GM23248 (cell line): ENCODE data around the gene MAP3K9.

Source experiments
- EZH2 ChIP-seq: fragments of 200-600 bp; sonication (generic); IDR thresholded peaks from 2 replicates; pipeline ENCODE4 v1.6.1; 2018; ENCODE audit warnings: antibody characterized with exemption, mild to moderate bottlenecking; ENCODE audit not compliant: insufficient read depth, poor library complexity, severe bottlenecking
- EZH2phosphoT487 ChIP-seq: fragments of 200-600 bp; sonication (generic); IDR thresholded peaks from 2 replicates; pipeline ENCODE4 v1.6.1; 2018; ENCODE audit warnings: antibody characterized with exemption, moderate library complexity, mild to moderate bottlenecking, low read depth; ENCODE audit not compliant: insufficient read depth

GRCh38 chr14:70807898-70808415, 1.4 kb downstream of the MAP3K9 start:
- TF ChIP-seq EZH2 (peak; percentile 86), EZH2phosphoT487 (no peak)
